Testis (tissue), 3 donors: ENCODE measurements around the gene SLC6A20. TPM values are rescaled to one million over a fixed set of nuclear protein-coding genes. Genes with fewer than 3 reads are reported as not detected.

Experiments
- DNase-seq: peaks from one replicate; pipeline ENCODE4 v3.0.0-alpha.2; 2019
- H3K27ac ChIP-seq, 2 donors: fragments of 200-600 bp; sonication (generic); one replicate each; pipeline ENCODE4 v1.5.1; 2019
- H3K27me3 ChIP-seq: fragments of 200-600 bp; sonication (generic); one replicate; pipeline ENCODE4 v1.5.1; 2019
- H3K36me3 ChIP-seq: fragments of 200-600 bp; sonication (generic); one replicate; pipeline ENCODE4 v1.5.1; 2017; ENCODE audit warnings: low read depth; ENCODE audit errors: missing control alignments
- H3K4me1 ChIP-seq: fragments of 200-600 bp; sonication (generic); one replicate; pipeline ENCODE4 v1.5.1; 2019
- H3K4me3 ChIP-seq, 2 donors: fragments of 200-600 bp; sonication (generic); one replicate each; pipeline ENCODE4 v1.5.1; 2017 to 2019
- H3K9me3 ChIP-seq: fragments of 200-600 bp; sonication (generic); one replicate; pipeline ENCODE4 v1.5.1; 2017
- CTCF ChIP-seq, 3 experiments: fragments of 450-650 bp in 2 of 3; fragments of 200-600 bp in 1 of 3; sonication (generic) in 1 of 3; IDR thresholded peaks; one replicate each; pipeline ENCODE4 v1.5.1; 2016 to 2019; ENCODE audit warnings: antibody characterized with exemption in 3 of 3, mild to moderate bottlenecking in 2 of 3, moderate library complexity in 1 of 3
- POLR2A ChIP-seq: fragments of 450-650 bp; IDR thresholded peaks from one replicate; pipeline ENCODE4 v1.6.1; 2017; ENCODE audit warnings: antibody characterized with exemption, mild to moderate bottlenecking, moderate library complexity
- WGBS, 2 donors: methylation state at CpG; one replicate each; pipeline ENCODE4 v1.1.5; 2018; 5-methylcytosine and 5-hydroxymethylcytosine counted together
- intact Hi-C: fragments of 100-400 bp; cut with DNase I; formaldehyde crosslinking; loops from one replicate; pipeline ENCODE4 v1.15.1; 2023; ENCODE audit warnings: low total_unique reads
- polyA plus RNA-seq: library from polyadenylated mRNA; stranded (reverse); fragments of 350-450 nt; fragmentation: Illumina TruSeq; extraction: RNeasy Lipid Tissue Mini Kit (QIAGEN cat#74804); gene quantifications from one replicate; pipeline ENCODE4 v1.2.3, GENCODE V29; 2014; ENCODE audit warnings: low read depth, low replicate concordance; ENCODE audit not compliant: insufficient read depth
- total RNA-seq, 2 donors: library from RNA; depleted of rRNA; stranded (reverse); fragments of >200 nt; gene quantifications; one replicate each; pipeline ENCODE4 v1.2.3, GENCODE V29; 2016

SLC6A20 gene
- total and polyA plus RNA-seq, 3 donors from 2014 or later: 0.87 to 2.3 (median 2.3) TPM

- 87 to 94% methylated on average over 4 of the region's 4 CpGs for WGBS, 2 donors
- H3K36me3 ChIP-seq: no peaks in the 10 kb centered on the region
- H3K27me3 ChIP-seq: no peaks in the 10 kb centered on the region
- H3K4me3 ChIP-seq: no peak overlapping the region
- H3K9me3 ChIP-seq: no peaks in the 10 kb centered on the region
- no peak overlapping the region for H3K27ac ChIP-seq
- intact Hi-C loops: no loop called here
- H3K4me1 ChIP-seq: no peaks in the 10 kb centered on the region
- no peak for TF ChIP-seq POLR2A
- no peak for TF ChIP-seq CTCF (IDR thresholded peaks at IDR 0.05)
- DNase-seq: no peak
Measured at GRCh38 chr3:45730409-45731154, 65.8 kb downstream of the SLC6A20 start.

GRCh38 chr3:45729614-45730013, 66.7 kb downstream of the SLC6A20 start:
- TF ChIP-seq POLR2A (no peak), CTCF (IDR thresholded peaks at IDR 0.05) (no peak)
- H3K9me3 ChIP-seq: no peaks in the 10 kb centered on the region
- no peaks in the 10 kb centered on the region for H3K36me3 ChIP-seq
- no peak overlapping the region for H3K27ac ChIP-seq
- intact Hi-C loops: no loop called here
- DNase-seq: no peak
- no peaks in the 10 kb centered on the region for H3K27me3 ChIP-seq
- no peaks in the 10 kb centered on the region for H3K4me1 ChIP-seq
- H3K4me3 ChIP-seq: no peak overlapping the region
- 89 to 98% methylated on average over 2 of the region's 2 CpGs for WGBS, 2 donors

GRCh38 chr3:45724911-45725310, 71.4 kb downstream of the SLC6A20 start:
- Histone ChIP-seq H3K27me3 (no peaks in the 10 kb centered on the region), H3K36me3 (no peaks in the 10 kb centered on the region)

GRCh38 chr3:45719655-45720487, 76.5 kb downstream of the SLC6A20 start:
- WGBS, 2 donors: 53 to 65% methylated on average over 3 of the region's 3 CpGs
- intact Hi-C loops: no loop called here
- no peaks in the 10 kb centered on the region for H3K36me3 ChIP-seq

More at GRCh38 chr3:45724911-45725310, 71.4 kb downstream of the SLC6A20 start:
- DNase-seq: no peak
- intact Hi-C loops: no loop called here
- no peak overlapping the region for H3K4me3 ChIP-seq
- no peaks in the 10 kb centered on the region for H3K4me1 ChIP-seq
- H3K9me3 ChIP-seq: no peaks in the 10 kb centered on the region
- TF ChIP-seq POLR2A (no peak), CTCF (IDR thresholded peaks at IDR 0.05) (no peak)
- H3K27ac ChIP-seq: no peak overlapping the region
- WGBS, 2 donors: 88 to 94% methylated on average over 3 of the region's 3 CpGs

More at GRCh38 chr3:45719655-45720487, 76.5 kb downstream of the SLC6A20 start:
- H3K4me3 ChIP-seq: no peak overlapping the region
- no peaks in the 10 kb centered on the region for H3K4me1 ChIP-seq
- no peak for TF ChIP-seq CTCF (IDR thresholded peaks at IDR 0.05)
- H3K9me3 ChIP-seq: no peaks in the 10 kb centered on the region
- no peak for DNase-seq
- H3K27ac ChIP-seq: no peak overlapping the region
- no peaks in the 10 kb centered on the region for H3K27me3 ChIP-seq
